HG02642 (cell line): ENCODE results near the gene TFDP1.

Source experiments
- ATAC-seq: cut with Tn5 transposase; IDR thresholded peaks from one replicate; pipeline ENCODE4 v1.9.1; 2021; ENCODE audit warnings: mild to moderate bottlenecking; ENCODE audit not compliant: unreplicated experiment, poor library complexity

The TFDP1 gene

DNA sequence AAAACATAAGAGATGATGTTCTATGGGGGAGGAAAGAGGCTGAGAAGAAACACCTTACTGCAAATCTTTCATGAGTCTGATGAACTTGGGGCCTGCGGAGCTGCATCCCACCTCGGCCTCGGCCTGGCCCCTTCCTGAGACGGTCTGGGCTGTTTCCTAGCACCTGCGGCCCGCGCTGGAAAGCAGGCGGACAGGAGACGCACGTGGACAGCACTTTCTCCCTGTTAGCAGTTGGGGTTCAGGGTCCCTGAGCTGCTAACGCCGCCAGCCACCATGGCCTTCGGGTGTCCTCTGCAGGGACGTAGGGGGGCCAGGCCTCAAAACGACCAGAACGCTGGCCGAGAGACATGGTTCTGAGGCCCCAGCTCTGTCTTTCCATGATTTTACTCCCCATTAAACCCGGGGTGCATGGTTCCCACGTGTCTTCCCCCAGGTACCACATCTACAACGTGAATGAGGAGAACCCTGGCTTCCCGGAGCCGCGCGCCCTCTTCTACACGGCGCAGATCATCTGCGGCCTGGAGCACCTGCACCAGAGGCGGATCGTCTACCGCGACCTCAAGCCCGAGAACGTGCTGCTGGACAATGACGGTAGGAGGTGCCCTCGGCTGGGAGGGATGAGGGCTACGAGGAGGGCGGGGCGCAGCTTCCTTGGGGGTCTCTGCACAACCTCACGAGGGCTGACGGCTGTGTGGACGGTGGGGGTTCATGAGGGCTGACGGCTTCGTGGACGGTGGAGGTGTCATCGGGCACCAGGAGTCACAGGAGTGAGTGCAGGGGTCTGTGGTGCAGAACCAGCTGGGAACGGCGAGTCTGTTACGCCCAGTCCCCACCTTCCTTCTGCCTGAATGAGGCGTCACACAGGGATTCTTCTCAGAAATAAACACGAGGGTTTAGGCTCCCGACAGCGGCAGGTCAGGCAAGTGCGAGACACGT lies 86.8 kb downstream of the TFDP1 start:
- ATAC-seq = no peak

DNA sequence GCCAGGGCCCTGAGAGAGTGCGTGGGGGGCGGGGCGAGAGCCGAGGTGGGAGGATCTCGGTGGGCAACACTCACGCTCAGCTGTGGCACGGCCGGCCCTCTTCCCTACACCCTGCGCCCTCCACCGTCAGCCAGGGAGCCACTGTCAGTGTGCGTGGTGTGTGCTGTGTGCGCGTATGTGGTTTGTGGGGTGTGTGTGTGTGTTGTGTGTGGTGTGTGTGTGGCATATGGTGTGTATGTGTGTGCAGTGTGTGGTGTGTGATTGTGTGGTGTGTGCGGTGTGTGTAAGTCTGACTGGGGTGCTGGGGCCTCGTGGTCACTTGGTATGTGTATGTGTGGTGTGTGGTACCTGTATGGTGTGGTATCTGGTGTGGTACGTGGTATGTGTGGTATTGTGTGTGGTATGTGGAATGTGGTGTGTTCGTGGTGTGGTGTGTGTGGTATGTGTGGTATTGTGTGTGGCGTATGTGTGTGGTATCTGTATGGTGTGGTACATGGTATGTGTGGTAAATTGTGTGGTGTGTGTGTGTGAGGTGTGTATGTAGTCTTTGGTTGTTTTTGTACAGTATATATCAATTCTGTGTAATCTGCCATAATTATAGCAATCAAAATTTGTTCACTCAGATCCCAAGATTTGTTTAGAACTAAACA lies 87.6 kb downstream of the TFDP1 start:
- ATAC-seq = no peak
